Measurements from ENCODE around the gene CNR2. TPM values are rescaled to one million over a fixed set of nuclear protein-coding genes. Genes with fewer than 3 reads are reported as not detected.
"Not testable (repeated sequence)": the region's sequence is repeated elsewhere in the genome, so short reads cannot be mapped to it uniquely, and the experiment has no call there.

Gene CNR2
- polyA plus RNA-seq, 1 donor = 0.06 TPM

DNA sequence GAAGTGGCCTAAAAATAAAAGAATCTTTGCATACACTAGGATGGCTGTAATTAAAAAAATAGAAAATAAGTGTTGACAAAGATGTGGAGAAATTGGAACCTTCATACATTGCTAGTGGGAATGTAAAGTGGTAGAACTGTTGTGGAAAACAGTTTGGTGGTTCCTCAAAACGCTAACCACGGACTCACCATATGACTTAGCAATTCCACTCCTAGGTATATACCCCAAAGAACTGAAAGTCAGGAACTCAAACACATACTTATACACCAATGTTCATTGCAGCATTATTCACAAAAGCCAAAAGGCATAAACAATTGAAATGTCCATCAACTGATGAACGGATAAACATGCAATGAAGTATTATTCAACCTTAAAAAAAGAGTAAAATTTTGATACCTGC, 77.1 kb downstream of the CNR2 start:
- H3K27ac ChIP-seq (ENCODE audit: low read length) = no peak overlapping the region
- H3K36me3 ChIP-seq (ENCODE audit: control insufficient read depth, insufficient read depth, low read length) = no peaks in the 10 kb centered on the region
- no peaks in the 10 kb centered on the region for H3K4me1 ChIP-seq (ENCODE audit: control insufficient read depth, insufficient read depth, low read length)
- WGBS (ENCODE audit: insufficient coverage, low lambda C conversion rate) = 100% methylated on average over 1 of the region's 3 CpGs
- peaks cover 7% of the 10 kb centered on the region for H3K27me3 ChIP-seq (ENCODE audit: control insufficient read depth, insufficient read depth, low read length)
- DNase-seq = no peak
- no peaks in the 10 kb centered on the region for H3K9me3 ChIP-seq (ENCODE audit: control insufficient read depth, low read depth, low read length)
- H3K4me3 ChIP-seq (ENCODE audit: low read length) = no peak overlapping the region

DNA sequence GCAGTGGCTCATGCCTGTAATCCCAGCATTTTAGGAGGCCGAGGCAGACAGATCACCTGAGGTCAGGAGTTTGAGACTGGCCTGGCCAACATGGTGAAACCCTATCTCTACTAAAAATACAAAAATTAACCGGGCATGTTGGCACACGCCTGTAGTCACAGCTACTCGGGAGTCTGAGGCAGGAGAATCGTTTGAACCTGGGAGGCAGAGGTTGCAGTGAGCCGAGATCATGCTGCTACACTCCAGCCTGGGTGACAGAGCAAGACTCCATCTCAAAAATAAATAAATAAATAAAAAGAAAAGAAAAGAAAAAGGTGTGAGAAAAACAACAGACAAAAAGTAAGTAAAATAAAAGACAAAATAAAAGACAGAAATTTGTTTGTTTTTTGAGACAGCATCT, 79.0 kb downstream of the CNR2 start:
- not testable (repeated sequence) for H3K9me3 ChIP-seq (ENCODE audit: control insufficient read depth, low read depth, low read length); DNase-seq; H3K36me3 ChIP-seq (ENCODE audit: control insufficient read depth, insufficient read depth, low read length); H3K27ac ChIP-seq (ENCODE audit: low read length); H3K4me1 ChIP-seq (ENCODE audit: control insufficient read depth, insufficient read depth, low read length); H3K27me3 ChIP-seq (ENCODE audit: control insufficient read depth, insufficient read depth, low read length); H3K4me3 ChIP-seq (ENCODE audit: low read length)
- 100% methylated on average over 1 of the region's 6 CpGs for WGBS (ENCODE audit: insufficient coverage, low lambda C conversion rate)

DNA sequence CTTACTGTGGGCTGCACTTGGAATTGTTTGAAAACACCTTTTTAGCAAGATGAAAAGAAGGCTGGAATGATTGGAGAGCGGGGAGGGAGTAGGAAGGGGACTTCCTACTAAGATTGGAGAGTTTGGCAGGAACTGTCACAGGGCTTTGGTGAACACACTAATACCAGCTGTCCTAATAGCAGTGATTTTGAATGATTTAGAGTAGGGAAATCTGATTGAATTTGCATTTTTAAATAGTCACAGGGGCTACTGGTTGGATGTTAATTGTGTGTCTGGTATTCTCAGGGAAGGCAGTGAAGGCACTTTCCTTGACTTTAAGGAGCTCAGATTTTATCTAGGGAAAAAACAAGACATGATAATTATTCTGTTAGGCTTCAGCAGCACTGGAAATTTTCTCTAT, 85.4 kb downstream of the CNR2 start:
- Histone ChIP-seq H3K4me1 (ENCODE audit: control insufficient read depth, insufficient read depth, low read length) (peaks cover 9% of the 10 kb centered on the region), H3K27ac (ENCODE audit: low read length) (no peak overlapping the region), H3K27me3 (ENCODE audit: control insufficient read depth, insufficient read depth, low read length) (no peaks in the 10 kb centered on the region), H3K36me3 (ENCODE audit: control insufficient read depth, insufficient read depth, low read length) (no peaks in the 10 kb centered on the region), H3K4me3 (ENCODE audit: low read length) (no peak overlapping the region), H3K9me3 (ENCODE audit: control insufficient read depth, low read depth, low read length) (no peaks in the 10 kb centered on the region)
- DNase-seq = no peak
- WGBS (ENCODE audit: insufficient coverage, low lambda C conversion rate) = no CpG with 5 or more reads among the region's 1 CpG

DNA sequence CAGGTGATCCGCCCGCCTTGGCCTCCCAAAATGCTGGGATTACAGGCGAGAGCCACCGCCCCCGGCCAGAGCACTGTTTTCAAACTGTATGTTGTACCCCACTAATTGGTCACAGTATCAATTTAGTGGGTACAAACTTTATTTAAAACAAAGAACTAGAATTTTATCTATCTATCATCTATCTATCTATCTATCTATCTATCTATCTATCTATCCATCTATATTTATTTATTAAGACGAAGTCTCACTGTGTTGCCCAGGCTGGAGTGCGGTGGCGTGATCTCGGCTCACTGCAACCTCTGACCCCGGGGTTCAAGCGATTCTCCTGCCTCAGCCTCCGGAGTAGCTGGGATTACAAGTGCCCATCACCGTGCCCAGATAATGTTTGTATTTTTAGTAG, 86.6 kb downstream of the CNR2 start:
- not testable (repeated sequence) for H3K9me3 ChIP-seq (ENCODE audit: control insufficient read depth, low read depth, low read length); H3K36me3 ChIP-seq (ENCODE audit: control insufficient read depth, insufficient read depth, low read length)

DNA sequence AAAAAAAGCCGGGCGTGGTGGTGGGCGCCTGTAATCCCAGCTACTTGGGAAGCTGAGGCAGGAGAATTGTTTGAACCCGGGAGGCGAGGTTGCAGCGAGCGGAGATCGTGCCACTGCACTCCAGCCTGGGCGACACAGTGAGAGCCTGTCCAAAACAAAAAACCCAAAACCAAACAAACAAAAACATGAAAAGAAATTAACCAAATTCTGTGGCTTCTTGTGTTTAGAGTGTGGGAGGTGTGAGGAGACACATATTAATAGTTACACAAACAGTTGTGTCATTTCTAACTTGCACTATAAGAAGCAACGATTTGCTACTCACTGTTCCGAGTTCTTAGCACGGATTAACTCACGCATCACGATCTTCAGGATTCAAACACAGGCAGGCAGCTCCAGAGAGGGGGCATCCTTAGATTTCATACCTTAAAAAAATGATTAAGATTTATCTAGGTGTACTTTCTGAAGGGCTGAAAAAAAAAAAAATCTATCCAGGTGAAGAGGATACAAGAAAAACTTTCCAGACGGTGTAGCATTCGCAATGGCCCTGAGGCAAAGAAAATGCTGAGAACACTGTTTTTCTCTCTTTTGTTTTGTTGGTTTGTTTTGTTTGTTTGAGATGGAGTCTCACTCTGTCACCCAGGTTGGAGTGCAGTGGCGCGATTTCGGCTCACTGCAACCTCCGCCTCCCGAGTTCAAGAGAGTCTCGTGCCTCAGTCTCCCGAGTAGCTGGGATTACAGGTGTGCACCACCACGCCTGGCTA, 87.2 kb downstream of the CNR2 start:
- Histone ChIP-seq H3K27ac (ENCODE audit: low read length) (no peak overlapping the region), H3K4me1 (ENCODE audit: control insufficient read depth, insufficient read depth, low read length) (peaks cover 9% of the 10 kb centered on the region), H3K27me3 (ENCODE audit: control insufficient read depth, insufficient read depth, low read length) (no peaks in the 10 kb centered on the region), H3K36me3 (ENCODE audit: control insufficient read depth, insufficient read depth, low read length) (no peaks in the 10 kb centered on the region), H3K9me3 (ENCODE audit: control insufficient read depth, low read depth, low read length) (no peaks in the 10 kb centered on the region), H3K4me3 (ENCODE audit: low read length) (peak overlapping the region; percentile 87)
- WGBS (ENCODE audit: insufficient coverage, low lambda C conversion rate) = 100% methylated on average over 2 of the region's 24 CpGs
- DNase-seq = peak in 1 of 2 donors; percentile 21

More for the DNA sequence above, 86.6 kb downstream of the CNR2 start:
- no CpG with 5 or more reads among the region's 13 CpGs for WGBS (ENCODE audit: insufficient coverage, low lambda C conversion rate)
- not testable (repeated sequence) for H3K27ac ChIP-seq (ENCODE audit: low read length); H3K27me3 ChIP-seq (ENCODE audit: control insufficient read depth, insufficient read depth, low read length); DNase-seq; H3K4me3 ChIP-seq (ENCODE audit: low read length); H3K4me1 ChIP-seq (ENCODE audit: control insufficient read depth, insufficient read depth, low read length)

DNA sequence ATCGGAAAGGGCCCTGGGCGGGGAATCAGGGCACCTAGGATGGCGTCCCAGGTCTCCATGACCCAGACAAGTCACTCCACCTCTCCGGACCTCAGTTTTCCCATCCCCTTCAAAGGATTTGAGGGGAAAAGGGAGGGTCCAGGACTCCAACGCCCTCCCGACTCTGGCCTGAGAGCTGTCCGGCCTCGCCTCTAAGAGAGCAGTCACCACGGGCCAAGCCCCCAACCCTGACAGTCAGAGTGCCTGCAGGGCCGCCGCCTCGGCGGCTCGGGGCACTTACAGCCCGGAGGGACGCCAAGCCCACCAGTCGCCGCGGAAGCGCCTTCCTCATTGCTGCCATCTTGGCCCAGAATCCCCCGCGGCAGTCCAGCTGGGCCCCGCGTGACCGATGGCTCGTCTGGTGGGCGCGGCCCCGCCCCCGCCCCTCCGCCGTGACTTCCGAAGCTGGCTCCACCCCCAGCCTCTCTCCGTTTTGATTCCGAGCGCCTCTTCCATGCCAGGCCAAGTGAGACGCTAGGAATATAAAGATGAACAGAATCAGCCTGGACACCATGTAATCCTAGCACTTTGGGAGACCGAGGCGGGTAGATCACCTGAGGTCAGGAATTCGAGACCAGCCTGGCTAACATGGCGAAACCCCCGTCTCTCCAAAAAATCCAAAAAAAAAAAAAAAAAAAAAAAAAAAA, 87.9 kb downstream of the CNR2 start, which contains the start of gene HMGCL:
TSS of gene HMGCL (minus strand) at position 354 of the 686 bp plus-strand sequence. CDS start at position 340, 14 bp downstream.
- Histone ChIP-seq H3K27ac (ENCODE audit: low read length) (peak within 1 kb of the TSS; percentile 94), H3K36me3 (ENCODE audit: control insufficient read depth, insufficient read depth, low read length) (no peaks in the 10 kb centered on the region), H3K4me3 (ENCODE audit: low read length) (peak within 1 kb of the TSS; percentile 87), H3K4me1 (ENCODE audit: control insufficient read depth, insufficient read depth, low read length) (peaks cover 9% of the 10 kb centered on the region), H3K9me3 (ENCODE audit: control insufficient read depth, low read depth, low read length) (no peaks in the 10 kb centered on the region), H3K27me3 (ENCODE audit: control insufficient read depth, insufficient read depth, low read length) (no peaks in the 10 kb centered on the region)
- DNase-seq = peak; percentile 91 to 93
- no CpG with 5 or more reads among the region's 42 CpGs for WGBS (ENCODE audit: insufficient coverage, low lambda C conversion rate)

DNA sequence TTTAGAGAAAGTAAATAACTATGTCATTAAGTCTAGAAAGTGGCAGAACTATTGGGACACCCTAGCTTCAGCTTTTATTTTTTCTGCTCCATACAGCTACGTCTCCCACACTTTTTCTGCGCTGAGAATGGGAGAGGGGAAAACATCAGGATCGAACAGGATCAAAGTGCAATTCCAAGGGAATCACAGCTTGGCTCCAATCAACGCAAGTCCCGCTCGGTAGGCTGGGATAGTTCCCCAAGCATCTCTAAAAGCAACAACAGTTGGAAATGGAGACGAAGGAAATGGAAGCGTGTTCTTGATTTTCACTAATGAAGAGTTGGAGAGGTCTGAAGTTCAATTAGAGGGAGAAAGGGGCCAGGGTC, 88.5 kb downstream of the CNR2 start:
- DNase-seq = peak; percentile 12 to 64
- Histone ChIP-seq H3K36me3 (ENCODE audit: control insufficient read depth, insufficient read depth, low read length) (no peaks in the 10 kb centered on the region), H3K4me3 (ENCODE audit: low read length) (peak overlapping the region; percentile 87), H3K4me1 (ENCODE audit: control insufficient read depth, insufficient read depth, low read length) (peaks cover 9% of the 10 kb centered on the region), H3K9me3 (ENCODE audit: control insufficient read depth, low read depth, low read length) (no peaks in the 10 kb centered on the region), H3K27me3 (ENCODE audit: control insufficient read depth, insufficient read depth, low read length) (no peaks in the 10 kb centered on the region), H3K27ac (ENCODE audit: low read length) (peak overlapping the region; percentile 94)
- WGBS (ENCODE audit: insufficient coverage, low lambda C conversion rate) = no CpG with 5 or more reads among the region's 8 CpGs

DNA sequence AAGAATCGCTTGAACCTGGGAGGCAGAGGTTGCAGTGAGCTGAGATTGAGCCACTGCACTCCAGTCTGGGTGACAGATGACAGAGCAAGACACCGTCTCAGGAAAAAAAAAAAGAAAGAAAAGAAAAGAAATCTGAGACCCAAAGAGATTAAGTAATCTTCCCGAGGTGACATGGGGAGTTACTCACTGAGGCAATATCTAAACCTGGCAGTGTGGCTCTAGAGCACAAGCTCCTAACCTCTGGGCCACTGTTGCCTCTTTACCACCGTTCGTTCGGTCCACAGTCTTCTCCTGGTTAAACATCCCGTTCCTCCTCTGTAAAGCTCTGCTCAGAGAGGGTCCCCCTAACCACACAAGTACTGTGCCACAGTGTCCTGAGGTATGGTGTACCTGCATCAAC, 89.4 kb downstream of the CNR2 start:
- DNase-seq = no peak
- Histone ChIP-seq H3K27me3 (ENCODE audit: control insufficient read depth, insufficient read depth, low read length) (no peaks in the 10 kb centered on the region), H3K36me3 (ENCODE audit: control insufficient read depth, insufficient read depth, low read length) (peaks cover 4% of the 10 kb centered on the region), H3K4me1 (ENCODE audit: control insufficient read depth, insufficient read depth, low read length) (peaks cover 9% of the 10 kb centered on the region), H3K4me3 (ENCODE audit: low read length) (peak overlapping the region; percentile 87), H3K9me3 (ENCODE audit: control insufficient read depth, low read depth, low read length) (no peaks in the 10 kb centered on the region), H3K27ac (ENCODE audit: low read length) (no peak overlapping the region)
- WGBS (ENCODE audit: insufficient coverage, low lambda C conversion rate) = 93% methylated on average over 3 of the region's 7 CpGs

Other genes starting within 250 kb of the CNR2 start
- 3,237 TPM for gene RPL11, start 221.6 kb downstream of the CNR2 start, polyA plus RNA-seq
- 26.3 TPM for gene ELOA, start 169.9 kb downstream of the CNR2 start, polyA plus RNA-seq
- gene PITHD1, start 134.9 kb downstream of the CNR2 start, polyA plus RNA-seq = 61.8 TPM
- gene LYPLA2, start 122.2 kb downstream of the CNR2 start, polyA plus RNA-seq = 75.7 TPM
- gene GALE, start 112.6 kb downstream of the CNR2 start, polyA plus RNA-seq = 118 TPM
- gene HMGCL, start 87.9 kb downstream of the CNR2 start, polyA plus RNA-seq = 66.3 TPM
- gene FUCA1, start 45.1 kb downstream of the CNR2 start, polyA plus RNA-seq = 68.2 TPM
- gene PNRC2, start 46.5 kb upstream of the CNR2 start, polyA plus RNA-seq = 165 TPM
- gene SRSF10, start 67.0 kb upstream of the CNR2 start, polyA plus RNA-seq = 169 TPM
- gene MYOM3, start 198.8 kb upstream of the CNR2 start, polyA plus RNA-seq = 69.5 TPM
- 100 TPM for gene IL22RA1, start 229.8 kb upstream of the CNR2 start, polyA plus RNA-seq

Data from large intestine (tissue), 3 donors.